Lower leg skin (tissue), 4 donors: Measurements from ENCODE around the gene IRF6. TPM values are rescaled to one million over a fixed set of nuclear protein-coding genes. Genes with fewer than 3 reads are reported as not detected.

ENCODE experiments used
- DNase-seq, 2 donors: peaks; one replicate each; pipeline ENCODE4 v3.0.0-alpha.2; 2019; ENCODE audit warnings: low spot score in 2 of 2
- H3K4me3 ChIP-seq: fragments of 200-600 bp; sonication (generic); 2 replicates; pipeline ENCODE4 v1.5.1; 2017; ENCODE audit warnings: mild to moderate bottlenecking, low read depth; ENCODE audit not compliant: poor library complexity, severe bottlenecking
- POLR2A ChIP-seq, 2 donors: fragments of 450-650 bp; IDR thresholded peaks; one replicate each; pipeline ENCODE4 v1.6.1; 2016 to 2017; ENCODE audit warnings: antibody characterized with exemption in 2 of 2, mild to moderate bottlenecking in 1 of 2, moderate library complexity in 1 of 2
- WGBS, 2 donors: methylation state at CpG; one replicate each; pipeline ENCODE4 v1.1.5; 2018; 5-methylcytosine and 5-hydroxymethylcytosine counted together
- intact Hi-C: fragments of 100-400 bp; cut with DNase I; formaldehyde crosslinking; loops from one replicate; pipeline ENCODE4 v1.15.0; 2023; ENCODE audit warnings: low total_unique reads
- total RNA-seq, 4 donors: library from RNA; depleted of rRNA; stranded (reverse); fragments of >200 nt; gene quantifications; one replicate each; pipeline ENCODE4 v1.1.0, GENCODE V29; 2016
- TF ChIP-seq, protein P1 (sequence below), 3 donors: fragments of 450-650 bp; IDR thresholded peaks; one replicate each; pipeline ENCODE4 v1.5.1; 2016; ENCODE audit warnings: antibody characterized with exemption in 3 of 3, mild to moderate bottlenecking in 3 of 3, moderate library complexity in 2 of 3

The IRF6 gene
- total RNA-seq, 4 donors from 2014 or later: 166 to 198 (median 176) TPM

- TF ChIP-seq, protein P1, sequence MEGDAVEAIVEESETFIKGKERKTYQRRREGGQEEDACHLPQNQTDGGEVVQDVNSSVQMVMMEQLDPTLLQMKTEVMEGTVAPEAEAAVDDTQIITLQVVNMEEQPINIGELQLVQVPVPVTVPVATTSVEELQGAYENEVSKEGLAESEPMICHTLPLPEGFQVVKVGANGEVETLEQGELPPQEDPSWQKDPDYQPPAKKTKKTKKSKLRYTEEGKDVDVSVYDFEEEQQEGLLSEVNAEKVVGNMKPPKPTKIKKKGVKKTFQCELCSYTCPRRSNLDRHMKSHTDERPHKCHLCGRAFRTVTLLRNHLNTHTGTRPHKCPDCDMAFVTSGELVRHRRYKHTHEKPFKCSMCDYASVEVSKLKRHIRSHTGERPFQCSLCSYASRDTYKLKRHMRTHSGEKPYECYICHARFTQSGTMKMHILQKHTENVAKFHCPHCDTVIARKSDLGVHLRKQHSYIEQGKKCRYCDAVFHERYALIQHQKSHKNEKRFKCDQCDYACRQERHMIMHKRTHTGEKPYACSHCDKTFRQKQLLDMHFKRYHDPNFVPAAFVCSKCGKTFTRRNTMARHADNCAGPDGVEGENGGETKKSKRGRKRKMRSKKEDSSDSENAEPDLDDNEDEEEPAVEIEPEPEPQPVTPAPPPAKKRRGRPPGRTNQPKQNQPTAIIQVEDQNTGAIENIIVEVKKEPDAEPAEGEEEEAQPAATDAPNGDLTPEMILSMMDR (IDR thresholded peaks at IDR 0.05): no peak
- TF ChIP-seq POLR2A (IDR thresholded peaks at IDR 0.05): no peak
- WGBS, 2 donors: 52 to 57% methylated on average over 1 to 2 of the region's 2 CpGs
- H3K4me3 ChIP-seq: no peak overlapping the region
- no peak for DNase-seq
- intact Hi-C loops: loop anchor here (10.0 kb wide), 1 partner anchor 48 kb away; no protein-coding TSS in a partner anchor
Measured at GRCh38 chr1:209743145-209743482, 62.8 kb downstream of the IRF6 start.

- 49 to 53% methylated on average over 8 of the region's 8 CpGs for WGBS, 2 donors
- intact Hi-C loops: loop anchor here (10.0 kb wide), 1 partner anchor 48 kb away; no protein-coding TSS in a partner anchor
- no peak for DNase-seq
- no peak for TF ChIP-seq POLR2A (IDR thresholded peaks at IDR 0.05)
- TF ChIP-seq, protein P1 (IDR thresholded peaks at IDR 0.05): no peak
- H3K4me3 ChIP-seq: no peak overlapping the region
Measured at GRCh38 chr1:209742409-209743144, 63.4 kb downstream of the IRF6 start.

DNA sequence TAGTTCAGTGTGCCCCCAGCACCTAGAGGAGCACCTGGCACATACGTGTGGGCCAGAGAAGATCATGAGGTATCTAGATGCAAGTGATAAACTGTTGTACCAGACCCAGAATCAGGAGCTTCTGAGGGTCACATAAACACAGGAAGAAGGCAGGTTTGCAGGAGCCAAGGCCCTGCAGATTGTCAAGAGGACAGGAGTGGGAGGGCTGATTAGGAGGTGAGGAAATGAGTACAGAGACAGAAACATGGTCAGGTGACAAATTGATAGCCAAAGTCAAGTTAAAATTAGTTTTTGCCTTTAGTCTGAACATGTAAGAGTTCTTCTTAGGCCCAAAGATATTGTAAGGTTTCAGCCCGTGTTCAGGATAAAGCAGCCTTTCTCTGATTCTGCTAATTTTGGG lies 64.1 kb downstream of the IRF6 start:
- WGBS, 2 donors: 76% methylated on average over 2 of the region's 2 CpGs
- intact Hi-C loops: loop anchor here (10.0 kb wide), 1 partner anchor 47 kb away; no protein-coding TSS in a partner anchor
- no peak overlapping the region for H3K4me3 ChIP-seq
- DNase-seq: no peak
- TF ChIP-seq, protein P1 (IDR thresholded peaks at IDR 0.05): no peak
- no peak for TF ChIP-seq POLR2A (IDR thresholded peaks at IDR 0.05)

DNA sequence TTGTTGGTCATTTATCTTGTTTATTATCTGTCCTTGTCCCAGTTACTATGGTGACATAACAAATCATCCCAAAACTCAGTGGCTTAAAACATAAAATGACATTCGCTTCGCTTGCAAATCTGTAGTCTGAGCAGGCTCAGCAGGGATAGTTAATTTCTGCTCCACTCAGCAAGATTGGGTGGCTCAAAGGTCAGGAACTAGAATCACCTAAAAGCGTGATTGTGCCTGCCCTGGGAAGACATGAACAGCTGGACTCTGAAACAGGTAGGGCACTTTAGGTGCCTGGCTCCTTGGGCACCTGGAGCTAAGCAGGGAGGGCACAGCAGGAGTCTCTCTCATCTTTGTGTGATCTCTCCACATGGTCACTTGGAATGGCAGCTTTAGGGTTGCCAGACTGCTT lies 64.7 kb downstream of the IRF6 start:
- no peak for TF ChIP-seq POLR2A (IDR thresholded peaks at IDR 0.05)
- TF ChIP-seq, protein P1 (IDR thresholded peaks at IDR 0.05): no peak
- DNase-seq: no peak
- H3K4me3 ChIP-seq: no peak overlapping the region
- intact Hi-C loops: loop anchor here (10.0 kb wide), 1 partner anchor 46 kb away; no protein-coding TSS in a partner anchor
- WGBS, 2 donors: 94 to 96% methylated on average over 3 of the region's 3 CpGs

GRCh38 chr1:209738270-209738669 lies 67.7 kb downstream of the IRF6 start:
- intact Hi-C loops: no loop called here
- no peak for DNase-seq
- 70 to 83% methylated on average over 1 of the region's 1 CpG for WGBS, 2 donors
- TF ChIP-seq, protein P1 (IDR thresholded peaks at IDR 0.05): no peak
- TF ChIP-seq POLR2A (IDR thresholded peaks at IDR 0.05): no peak
- H3K4me3 ChIP-seq: no peak overlapping the region
